ENCODE data around the gene CNN3.

CNN3 gene

DNA sequence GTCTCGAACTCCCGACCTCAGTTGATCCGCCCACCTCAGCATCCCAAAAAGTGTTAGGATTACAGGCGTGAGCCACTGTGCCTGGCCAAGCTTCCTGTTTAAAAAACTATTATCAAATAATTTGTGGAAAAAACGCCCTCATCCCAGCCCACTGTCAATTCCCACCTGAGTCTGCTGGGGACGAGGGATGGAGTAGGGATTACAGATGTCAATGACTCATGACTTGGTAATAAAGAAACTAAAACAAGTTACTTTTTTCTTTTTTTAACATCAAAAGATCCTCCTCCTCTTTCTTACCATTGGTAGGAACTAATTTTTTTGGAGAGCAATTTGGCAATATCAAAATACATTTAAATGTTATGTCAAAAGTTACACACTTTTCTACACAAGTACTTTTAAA lies 9.7 kb downstream of the CNN3 start:
- H3K27ac ChIP-seq (ENCODE audit: low read depth, low read length) = no peak overlapping the region
- H3K18ac ChIP-seq (ENCODE audit: low read length) = no peak overlapping the region
- no peak overlapping the region for H2AK5ac ChIP-seq (ENCODE audit: low read length)
- WGBS (ENCODE audit: extremely low coverage, insufficient coverage, low lambda C conversion rate) = no CpG with 5 or more reads among the region's 6 CpGs
- peaks cover 18% of the 10 kb centered on the region for H3K4me1 ChIP-seq (ENCODE audit: control insufficient read depth, low read depth, low read length)
- H4K8ac ChIP-seq (ENCODE audit: low read depth, low read length) = no peak overlapping the region
- no peak overlapping the region for H3K23ac ChIP-seq (ENCODE audit: low read length)
- no peak overlapping the region for H2BK5ac ChIP-seq (ENCODE audit: low read length)
- no peak overlapping the region for H3K56ac ChIP-seq (ENCODE audit: low read length)
- no peak overlapping the region for H3K4me2 ChIP-seq (ENCODE audit: low read length)
- DNase-seq = no peak
- H3K79me2 ChIP-seq (ENCODE audit: control insufficient read depth, insufficient read depth, low read length) = peaks cover 97% of the 10 kb centered on the region
- H3K36me3 ChIP-seq (ENCODE audit: control insufficient read depth, insufficient read depth, low read length) = no peaks in the 10 kb centered on the region
- no peak overlapping the region for H3K9ac ChIP-seq (ENCODE audit: low read length)
- peaks cover 22% of the 10 kb centered on the region for H3K79me1 ChIP-seq (ENCODE audit: low read length)
- no peak overlapping the region for H2BK15ac ChIP-seq (replicated peaks; ENCODE audit: low read depth)
- H2BK120ac ChIP-seq (ENCODE audit: low read depth, low read length) = no peak overlapping the region
- no peak overlapping the region for H3K4me3 ChIP-seq (ENCODE audit: low read length)
- H3K27me3 ChIP-seq (ENCODE audit: insufficient read depth, low read length, poor library complexity) = no peaks in the 10 kb centered on the region
- H4K5ac ChIP-seq (ENCODE audit: low read length) = no peak overlapping the region
- no peak overlapping the region for H3K4ac ChIP-seq (ENCODE audit: low read depth, low read length)

- H3K27me3 ChIP-seq (ENCODE audit: insufficient read depth, low read length, poor library complexity) = no peaks in the 10 kb centered on the region
- H3K4me3 ChIP-seq (ENCODE audit: low read length) = no peak overlapping the region
- no peak for DNase-seq
- no peak overlapping the region for H3K27ac ChIP-seq (ENCODE audit: low read depth, low read length)
- peaks cover 94% of the 10 kb centered on the region for H3K79me2 ChIP-seq (ENCODE audit: control insufficient read depth, insufficient read depth, low read length)
- H3K23ac ChIP-seq (ENCODE audit: low read length) = no peak overlapping the region
- H3K36me3 ChIP-seq (ENCODE audit: control insufficient read depth, insufficient read depth, low read length) = no peaks in the 10 kb centered on the region
- no peak overlapping the region for H3K4me2 ChIP-seq (ENCODE audit: low read length)
- no peak overlapping the region for H4K8ac ChIP-seq (ENCODE audit: low read depth, low read length)
- no peak overlapping the region for H2AK5ac ChIP-seq (ENCODE audit: low read length)
- no CpG with 5 or more reads among the region's 9 CpGs for WGBS (ENCODE audit: extremely low coverage, insufficient coverage, low lambda C conversion rate)
- H2BK5ac ChIP-seq (ENCODE audit: low read length) = no peak overlapping the region
- no peak overlapping the region for H3K18ac ChIP-seq (ENCODE audit: low read length)
- peaks cover 22% of the 10 kb centered on the region for H3K79me1 ChIP-seq (ENCODE audit: low read length)
- peaks cover 13% of the 10 kb centered on the region for H3K4me1 ChIP-seq (ENCODE audit: control insufficient read depth, low read depth, low read length)
- no peak overlapping the region for H4K5ac ChIP-seq (ENCODE audit: low read length)
- no peak overlapping the region for H2BK120ac ChIP-seq (ENCODE audit: low read depth, low read length)
- no peak overlapping the region for H3K9ac ChIP-seq (ENCODE audit: low read length)
- H3K56ac ChIP-seq (ENCODE audit: low read length) = no peak overlapping the region
- no peak overlapping the region for H2BK15ac ChIP-seq (replicated peaks; ENCODE audit: low read depth)
- H3K4ac ChIP-seq (ENCODE audit: low read depth, low read length) = no peak overlapping the region
Measured at GRCh38 chr1:94912263-94913184, 14.4 kb downstream of the CNN3 start.

- Histone ChIP-seq H3K18ac (ENCODE audit: low read length) (no peak overlapping the region), H3K4me1 (ENCODE audit: control insufficient read depth, low read depth, low read length) (peaks cover 13% of the 10 kb centered on the region), H3K79me1 (ENCODE audit: low read length) (peaks cover 23% of the 10 kb centered on the region), H3K4me3 (ENCODE audit: low read length) (no peak overlapping the region), H4K8ac (ENCODE audit: low read depth, low read length) (no peak overlapping the region), H2BK5ac (ENCODE audit: low read length) (no peak overlapping the region), H3K23ac (ENCODE audit: low read length) (no peak overlapping the region), H3K27ac (ENCODE audit: low read depth, low read length) (no peak overlapping the region), H3K36me3 (ENCODE audit: control insufficient read depth, insufficient read depth, low read length) (no peaks in the 10 kb centered on the region), H3K4ac (ENCODE audit: low read depth, low read length) (no peak overlapping the region), H3K27me3 (ENCODE audit: insufficient read depth, low read length, poor library complexity) (no peaks in the 10 kb centered on the region), H2BK15ac (replicated peaks; ENCODE audit: low read depth) (no peak overlapping the region), H2AK5ac (ENCODE audit: low read length) (no peak overlapping the region), H3K9ac (ENCODE audit: low read length) (no peak overlapping the region), H3K56ac (ENCODE audit: low read length) (no peak overlapping the region), H3K4me2 (ENCODE audit: low read length) (no peak overlapping the region), H4K5ac (ENCODE audit: low read length) (no peak overlapping the region), H2BK120ac (ENCODE audit: low read depth, low read length) (no peak overlapping the region), H3K79me2 (ENCODE audit: control insufficient read depth, insufficient read depth, low read length) (peaks cover 92% of the 10 kb centered on the region)
- DNase-seq = no peak
- no CpG with 5 or more reads among the region's 6 CpGs for WGBS (ENCODE audit: extremely low coverage, insufficient coverage, low lambda C conversion rate)
Measured at GRCh38 chr1:94909486-94909885, 17.4 kb downstream of the CNN3 start.

- H3K56ac ChIP-seq (ENCODE audit: low read length) = no peak overlapping the region
- no peak overlapping the region for H3K18ac ChIP-seq (ENCODE audit: low read length)
- H3K4ac ChIP-seq (ENCODE audit: low read depth, low read length) = no peak overlapping the region
- no peak overlapping the region for H2BK120ac ChIP-seq (ENCODE audit: low read depth, low read length)
- H3K27ac ChIP-seq (ENCODE audit: low read depth, low read length) = no peak overlapping the region
- H4K5ac ChIP-seq (ENCODE audit: low read length) = no peak overlapping the region
- H2AK5ac ChIP-seq (ENCODE audit: low read length) = no peak overlapping the region
- no peaks in the 10 kb centered on the region for H3K27me3 ChIP-seq (ENCODE audit: insufficient read depth, low read length, poor library complexity)
- no CpG with 5 or more reads among the region's 2 CpGs for WGBS (ENCODE audit: extremely low coverage, insufficient coverage, low lambda C conversion rate)
- peaks cover 10% of the 10 kb centered on the region for H3K4me1 ChIP-seq (ENCODE audit: control insufficient read depth, low read depth, low read length)
- no peak overlapping the region for H4K8ac ChIP-seq (ENCODE audit: low read depth, low read length)
- no peak overlapping the region for H2BK15ac ChIP-seq (replicated peaks; ENCODE audit: low read depth)
- H3K79me2 ChIP-seq (ENCODE audit: control insufficient read depth, insufficient read depth, low read length) = peaks cover 90% of the 10 kb centered on the region
- peaks cover 21% of the 10 kb centered on the region for H3K79me1 ChIP-seq (ENCODE audit: low read length)
- no peak overlapping the region for H3K23ac ChIP-seq (ENCODE audit: low read length)
- H3K4me2 ChIP-seq (ENCODE audit: low read length) = no peak overlapping the region
- H3K9ac ChIP-seq (ENCODE audit: low read length) = no peak overlapping the region
- no peak overlapping the region for H3K4me3 ChIP-seq (ENCODE audit: low read length)
- no peak for DNase-seq
- H2BK5ac ChIP-seq (ENCODE audit: low read length) = no peak overlapping the region
- H3K36me3 ChIP-seq (ENCODE audit: control insufficient read depth, insufficient read depth, low read length) = no peaks in the 10 kb centered on the region
Measured at GRCh38 chr1:94908965-94909364, 17.9 kb downstream of the CNN3 start.

GRCh38 chr1:94908190-94908589 lies 18.7 kb downstream of the CNN3 start:
- Histone ChIP-seq H3K27me3 (ENCODE audit: insufficient read depth, low read length, poor library complexity) (no peaks in the 10 kb centered on the region), H3K4ac (ENCODE audit: low read depth, low read length) (no peak overlapping the region), H3K27ac (ENCODE audit: low read depth, low read length) (no peak overlapping the region), H2AK5ac (ENCODE audit: low read length) (no peak overlapping the region), H2BK120ac (ENCODE audit: low read depth, low read length) (no peak overlapping the region), H4K8ac (ENCODE audit: low read depth, low read length) (no peak overlapping the region), H3K4me2 (ENCODE audit: low read length) (no peak overlapping the region), H3K4me3 (ENCODE audit: low read length) (no peak overlapping the region), H4K5ac (ENCODE audit: low read length) (no peak overlapping the region), H3K56ac (ENCODE audit: low read length) (no peak overlapping the region), H2BK5ac (ENCODE audit: low read length) (no peak overlapping the region), H3K4me1 (ENCODE audit: control insufficient read depth, low read depth, low read length) (peaks cover 9% of the 10 kb centered on the region), H2BK15ac (replicated peaks; ENCODE audit: low read depth) (no peak overlapping the region), H3K36me3 (ENCODE audit: control insufficient read depth, insufficient read depth, low read length) (no peaks in the 10 kb centered on the region), H3K23ac (ENCODE audit: low read length) (no peak overlapping the region), H3K9ac (ENCODE audit: low read length) (no peak overlapping the region), H3K18ac (ENCODE audit: low read length) (no peak overlapping the region), H3K79me2 (ENCODE audit: control insufficient read depth, insufficient read depth, low read length) (peaks cover 88% of the 10 kb centered on the region), H3K79me1 (ENCODE audit: low read length) (peaks cover 25% of the 10 kb centered on the region)
- no CpG with 5 or more reads among the region's 7 CpGs for WGBS (ENCODE audit: extremely low coverage, insufficient coverage, low lambda C conversion rate)
- DNase-seq = no peak
